ENCODE measurements around the gene DPH1. TPM values are rescaled to one million over a fixed set of nuclear protein-coding genes. Genes with fewer than 3 reads are reported as not detected.
"Not testable (repeated sequence)": the region's sequence is repeated elsewhere in the genome, so short reads cannot be mapped to it uniquely, and the experiment has no call there.

The DPH1 gene
- total RNA-seq: 10 to 100 TPM; 31.2 to 35.1 TPM
- long read RNA-seq, transcript DPH1-201 (13 exons, 2,221 nt): major isoform, 6 of 15 reads
- long read RNA-seq, partial matches to known transcripts: 1 of 15 reads
- long read RNA-seq, other reads (novel, unspliced or antisense): 6 of 15 reads

DNA sequence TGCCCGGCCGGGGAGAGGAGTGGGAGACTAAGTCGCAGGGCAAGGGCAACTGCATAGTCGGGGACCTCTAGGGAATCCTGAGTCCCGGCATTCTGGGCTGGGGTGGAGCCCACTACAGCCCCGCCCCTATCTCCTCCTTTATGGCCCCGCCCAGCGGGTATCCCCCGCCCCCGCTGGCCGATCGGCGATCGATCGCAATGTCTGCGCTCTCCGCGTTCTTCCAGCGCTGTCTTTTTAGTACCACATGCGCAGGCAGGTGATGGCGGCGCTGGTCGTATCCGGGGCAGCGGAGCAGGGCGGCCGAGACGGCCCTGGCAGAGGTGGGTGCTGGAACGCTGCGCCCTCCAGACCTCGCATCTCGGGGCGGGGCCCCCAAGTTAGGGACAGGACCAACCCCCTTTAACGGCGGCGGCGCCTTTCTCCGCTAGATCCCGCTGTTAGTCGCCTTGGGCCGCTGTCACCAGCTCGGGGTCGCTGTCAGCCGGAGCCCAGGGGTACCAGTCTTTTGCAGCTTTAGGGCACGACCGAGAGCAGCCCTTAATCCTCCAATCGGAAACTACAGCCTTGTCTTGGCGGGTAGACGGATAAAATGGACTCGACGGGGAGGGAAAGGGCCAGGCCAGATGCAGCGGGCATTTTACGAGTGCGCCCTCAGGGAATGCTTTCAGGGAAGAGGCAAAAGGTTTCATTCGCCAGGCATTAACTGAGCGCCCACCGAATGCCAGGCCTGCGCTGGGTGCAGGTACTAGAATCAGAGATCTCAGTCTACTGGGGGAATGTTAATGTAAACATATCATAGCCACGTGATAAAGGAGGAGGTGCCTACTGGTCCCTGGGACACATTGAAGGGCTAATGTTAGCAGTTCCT lies at the start of gene DPH1:
TSS of gene DPH1 (plus strand) at position 243 of the 868 bp plus-strand sequence. CDS start at position 260, 17 bp downstream.
- DNase-seq (peak; percentile 86 to 92), ATAC-seq (peak; percentile 91)
- intact Hi-C loops (cut with DNase I, micrococcal nuclease): loop anchor here (5.0 kb wide), 1 partner anchor 123 kb away; no protein-coding TSS in a partner anchor

DNA sequence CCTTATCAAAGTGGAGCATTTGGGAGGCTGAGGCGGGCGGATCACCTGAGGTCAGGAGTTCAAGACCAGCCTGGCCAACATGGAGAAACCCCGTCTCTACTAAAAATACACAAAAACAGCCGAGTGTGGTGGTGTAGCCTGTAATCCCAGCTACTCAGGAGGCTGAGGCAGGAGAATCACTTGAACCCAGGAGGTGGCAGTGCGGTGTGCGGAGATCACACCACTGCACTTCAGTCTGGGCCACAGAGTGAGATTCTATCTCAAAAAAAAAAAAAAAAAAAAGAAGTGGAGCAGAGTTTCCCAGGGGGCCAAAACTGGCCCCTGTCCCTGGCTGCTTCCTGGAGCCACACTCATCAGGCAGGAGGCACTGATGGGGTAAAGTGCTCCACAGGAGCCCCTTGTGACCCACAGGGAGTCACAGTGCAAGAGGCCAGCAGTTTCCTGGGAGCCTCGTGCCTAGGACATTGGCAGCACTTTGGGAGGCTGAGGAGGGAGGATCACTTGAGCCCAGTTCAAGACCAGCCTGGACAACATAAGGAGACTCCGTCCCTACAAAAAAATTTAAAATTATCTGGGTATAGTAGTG lies 49.2 kb upstream of the DPH1 start:
- DNase-seq: no peak
- ATAC-seq: no peak
- intact Hi-C loops (cut with DNase I, micrococcal nuclease): no loop called here

- DNase-seq; ATAC-seq; intact Hi-C loops (cut with DNase I, micrococcal nuclease): not testable (repeated sequence)
Measured at GRCh38 chr17:1982793-1983366, 47.1 kb upstream of the DPH1 start.

DNA sequence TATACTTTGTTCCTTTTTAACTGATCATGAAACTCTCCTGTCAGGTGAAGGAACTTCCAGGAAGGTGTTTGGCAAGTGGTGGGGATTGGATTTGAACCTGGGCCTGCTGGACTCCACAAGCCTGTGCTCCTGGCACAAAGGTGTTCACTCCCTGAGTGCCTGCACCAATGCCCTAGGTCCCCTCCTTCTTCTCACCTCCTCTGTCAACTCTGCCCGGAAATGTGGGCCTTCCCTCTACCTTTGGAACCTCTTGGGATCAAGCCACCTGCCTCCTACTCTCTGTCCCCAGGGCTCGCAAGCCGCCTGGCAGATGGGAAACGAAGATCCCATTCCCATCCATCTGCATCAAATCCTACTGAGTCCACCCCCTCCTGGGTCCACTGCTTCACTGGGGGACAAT lies 44.9 kb upstream of the DPH1 start:
- intact Hi-C loops (cut with DNase I, micrococcal nuclease): no loop called here
- DNase-seq: no peak
- ATAC-seq: no peak

DNA sequence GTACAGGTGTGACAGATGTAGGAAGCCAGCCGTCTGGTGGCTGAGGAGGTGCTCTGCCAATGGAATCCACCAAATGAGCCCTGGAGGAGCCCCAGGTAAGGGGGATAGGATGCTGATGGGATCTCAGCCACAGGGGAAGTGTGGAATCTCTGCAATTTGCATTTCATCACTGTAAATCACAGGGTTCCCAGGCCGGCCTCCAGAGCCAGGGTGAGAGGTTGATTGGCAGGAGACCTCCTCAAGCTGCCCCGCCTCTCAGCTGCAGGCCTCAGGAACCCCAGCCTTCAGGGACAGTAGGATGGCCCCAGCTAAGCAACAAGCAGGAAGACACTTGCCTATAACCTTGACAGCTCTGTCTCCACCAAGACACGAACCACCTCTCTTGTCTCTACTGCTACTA lies 44.3 kb upstream of the DPH1 start:
- DNase-seq: no peak
- intact Hi-C loops (cut with DNase I, micrococcal nuclease): no loop called here
- ATAC-seq: no peak

DNA sequence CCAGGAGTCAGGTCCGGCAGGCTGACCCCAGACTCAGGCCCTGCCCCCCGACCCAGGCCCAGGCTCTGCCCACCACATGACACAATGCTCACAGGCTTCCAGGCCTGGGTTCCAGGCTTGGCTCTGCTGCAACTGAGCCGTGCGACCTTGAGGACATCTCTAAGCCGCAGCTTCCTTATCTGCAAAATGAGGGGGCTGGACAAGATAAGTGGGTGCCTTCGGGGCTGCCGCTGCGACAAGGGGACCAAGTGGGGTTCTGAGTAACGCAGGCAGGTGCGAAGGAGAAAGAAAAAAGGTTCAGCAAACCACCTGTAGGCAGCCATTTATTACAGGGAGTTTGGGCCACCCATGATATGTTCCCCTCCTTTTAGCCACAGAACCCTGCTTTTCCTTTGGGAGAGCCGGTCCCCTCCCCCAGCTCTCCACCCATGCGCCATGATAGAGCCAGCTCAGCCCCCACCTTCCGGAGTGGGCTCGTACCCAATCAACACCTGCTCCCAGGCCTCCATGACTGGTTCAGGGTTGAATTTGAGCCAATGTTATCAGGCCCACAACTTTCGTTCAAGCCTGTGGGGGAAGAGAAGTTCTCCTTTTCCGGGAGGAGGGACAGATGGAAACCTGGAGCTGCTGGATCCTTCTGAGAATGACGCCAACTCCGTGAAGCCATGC lies 43.0 kb upstream of the DPH1 start:
- intact Hi-C loops (cut with DNase I, micrococcal nuclease): no loop called here
- ATAC-seq (no peak), DNase-seq (no peak)

- no peak for ATAC-seq
- no peak for DNase-seq
- intact Hi-C loops (cut with DNase I, micrococcal nuclease): no loop called here
Measured at GRCh38 chr17:1989135-1989534, 40.8 kb upstream of the DPH1 start.

DNA sequence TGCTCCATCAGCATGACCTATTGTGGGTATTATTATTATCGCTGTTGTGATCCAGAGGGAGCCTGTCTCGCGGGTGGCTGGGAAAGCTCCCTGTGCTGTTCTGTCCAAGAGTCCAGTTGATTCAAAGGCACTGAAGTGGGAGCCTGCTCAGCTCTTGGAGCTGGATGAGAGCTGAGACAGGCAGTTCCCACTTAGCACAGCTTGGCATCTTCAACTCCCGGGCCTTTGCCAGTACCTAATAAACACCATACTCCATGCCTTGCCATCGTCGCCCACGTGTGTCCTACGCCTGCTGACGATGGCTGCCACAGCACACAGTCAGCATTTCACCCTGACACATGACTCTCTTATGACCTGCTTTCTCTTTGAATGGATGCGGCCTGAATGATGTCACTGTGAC lies 37.4 kb upstream of the DPH1 start:
- intact Hi-C loops (cut with DNase I, micrococcal nuclease): no loop called here
- ATAC-seq: no peak
- DNase-seq: no peak

DNA sequence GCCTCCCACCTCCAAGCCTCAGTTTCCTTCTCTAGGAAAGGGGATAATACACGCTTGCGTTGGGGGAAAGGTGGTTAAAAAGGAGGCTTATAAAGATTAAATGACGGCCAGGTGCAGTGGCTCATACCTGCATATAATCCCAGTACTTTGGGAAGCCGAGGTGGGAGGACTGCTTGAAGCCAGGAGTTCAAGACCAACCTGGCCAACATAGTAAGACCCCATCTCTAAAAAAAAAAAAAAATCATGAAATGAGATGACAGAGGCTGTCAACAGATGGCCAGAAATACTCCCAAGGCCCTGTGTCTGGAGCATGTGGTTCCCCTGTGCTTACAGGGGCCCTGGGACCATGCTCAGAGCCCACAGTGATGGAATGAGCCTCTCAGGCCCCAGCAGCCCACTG lies 35.2 kb upstream of the DPH1 start:
- no peak for ATAC-seq
- no peak for DNase-seq
- intact Hi-C loops (cut with DNase I, micrococcal nuclease): no loop called here

DNA sequence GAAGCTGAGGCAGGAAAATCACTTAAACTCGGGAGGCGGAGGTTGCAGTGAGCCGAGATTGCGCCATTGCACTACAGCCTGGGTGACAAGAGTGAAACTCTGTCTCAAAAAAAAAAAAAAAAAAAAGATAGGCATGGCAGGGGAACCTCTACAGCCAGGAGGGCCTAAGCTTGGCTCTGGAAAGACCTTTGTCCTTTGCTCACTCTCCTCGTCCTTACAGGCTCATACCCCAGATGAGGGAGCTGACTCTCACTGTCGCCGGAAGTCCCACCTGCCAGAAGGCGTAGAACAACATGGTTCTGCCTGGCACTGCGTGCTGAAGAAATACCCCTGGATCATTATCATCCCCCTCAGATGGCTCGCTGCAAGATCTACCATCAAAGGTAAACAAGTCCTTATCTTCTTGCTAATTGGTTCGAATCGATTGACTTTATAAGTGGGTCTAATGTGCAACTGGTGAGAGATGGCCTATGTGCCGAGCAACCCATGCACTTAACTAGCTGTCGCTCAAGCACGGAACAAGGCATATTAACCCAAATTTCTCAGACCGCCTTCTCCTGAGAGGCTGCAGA lies 34.5 kb upstream of the DPH1 start:
- ATAC-seq (no peak), DNase-seq (no peak)

DNA sequence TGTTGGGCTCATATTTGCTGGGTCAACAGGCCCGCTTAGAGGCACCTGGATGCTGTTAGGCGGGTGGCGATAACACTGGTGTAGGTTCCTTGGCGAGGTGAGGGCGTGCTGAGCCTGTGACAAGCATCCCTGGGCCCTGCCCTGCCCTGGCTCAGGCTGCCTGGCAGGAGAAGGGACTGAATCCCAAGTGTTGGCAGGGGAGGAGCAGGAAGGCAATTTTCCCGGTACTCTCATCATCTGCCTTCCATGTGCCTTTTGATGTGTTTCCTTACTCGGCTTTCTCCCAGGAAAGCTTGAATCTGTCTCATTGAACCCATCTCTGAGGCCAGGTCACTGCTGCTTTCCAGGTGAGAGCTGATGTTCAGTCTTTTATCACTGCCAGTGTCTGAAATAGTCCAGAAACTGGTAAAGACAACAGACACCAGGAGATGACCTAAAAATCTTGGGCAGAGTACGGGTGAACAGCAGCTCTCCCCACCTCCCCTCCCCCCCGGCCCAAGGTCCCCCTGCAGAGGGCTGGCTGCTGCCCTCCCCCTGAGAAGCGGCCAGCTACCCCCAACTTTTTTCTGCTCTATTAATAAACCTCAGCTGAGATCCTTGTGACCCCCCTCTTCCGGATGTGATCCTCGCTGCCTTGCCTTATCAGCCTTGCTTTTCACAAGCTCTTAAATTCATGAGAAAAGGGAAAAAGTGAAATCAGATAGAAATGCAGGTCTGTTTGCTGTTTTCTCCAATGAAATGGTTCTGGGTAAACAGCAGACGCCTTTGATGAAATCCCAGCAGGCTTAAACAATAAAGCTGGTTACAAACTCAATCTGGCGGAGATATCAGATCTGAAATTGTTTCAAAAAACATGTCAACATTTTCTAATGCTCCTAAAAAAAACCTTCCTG lies 33.8 kb upstream of the DPH1 start:
- ATAC-seq (no peak), DNase-seq (no peak)
- intact Hi-C loops (cut with DNase I, micrococcal nuclease): no loop called here

More for the DNA sequence above, 34.5 kb upstream of the DPH1 start:
- intact Hi-C loops (cut with DNase I, micrococcal nuclease): no loop called here

- intact Hi-C loops (cut with DNase I, micrococcal nuclease): no loop called here
- DNase-seq: no peak
- ATAC-seq: no peak
Measured at GRCh38 chr17:1996800-1997288, 33.1 kb upstream of the DPH1 start.

- intact Hi-C loops (cut with DNase I, micrococcal nuclease): no loop called here
- no peak for DNase-seq
- peak; percentile 38 for ATAC-seq
Measured at GRCh38 chr17:1997289-1997926, 32.5 kb upstream of the DPH1 start.

DNA sequence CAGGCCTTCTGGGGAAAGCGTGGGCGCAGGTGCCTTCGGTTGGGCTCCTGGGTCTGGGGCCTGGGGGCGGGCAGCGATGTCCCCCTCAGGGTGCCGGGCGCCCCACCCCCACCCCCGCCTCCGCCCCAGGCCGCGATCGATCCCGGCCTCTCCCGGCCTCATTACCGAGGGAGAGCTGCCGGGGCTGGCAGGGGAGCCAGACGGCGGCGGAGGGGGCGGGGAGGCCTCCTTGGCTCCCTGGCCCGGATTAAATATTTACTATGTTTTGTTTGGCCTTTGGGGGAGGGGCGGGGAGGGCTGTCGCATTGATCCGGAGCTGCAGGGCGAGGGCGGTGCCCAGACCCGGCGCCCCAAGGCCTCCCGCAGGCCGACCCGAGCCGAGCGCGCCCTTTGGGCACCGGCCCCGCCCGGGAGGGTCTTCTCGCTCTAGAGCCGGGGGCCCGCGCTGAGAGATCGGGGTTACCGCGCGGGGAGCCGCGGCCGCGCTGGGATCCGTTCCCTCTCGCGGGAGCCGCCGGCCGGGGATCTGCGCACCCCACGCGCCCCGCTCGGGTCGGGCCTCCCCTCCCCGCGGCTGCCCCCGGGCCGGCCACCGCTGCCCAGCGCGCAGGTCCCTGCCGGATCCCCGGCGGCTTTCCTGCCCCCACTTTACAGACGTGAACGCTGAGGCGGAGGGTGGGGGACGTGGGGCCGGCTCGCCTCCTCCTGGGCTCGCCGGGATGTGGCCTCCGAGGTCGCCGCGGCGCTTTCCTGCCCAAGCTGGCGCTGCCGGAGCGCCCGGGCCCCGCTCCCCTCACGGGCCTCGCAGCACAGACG lies 31.8 kb upstream of the DPH1 start:
- peak; percentile 63 to 88 for DNase-seq

GRCh38 chr17:1999557-2000251 lies 30.2 kb upstream of the DPH1 start:
- intact Hi-C loops (cut with DNase I, micrococcal nuclease): no loop called here
- ATAC-seq (peak; percentile 79), DNase-seq (peak; percentile 63 to 69)

More for the DNA sequence above, 31.8 kb upstream of the DPH1 start:
- peak; percentile 82 for ATAC-seq
- intact Hi-C loops (cut with DNase I, micrococcal nuclease): no loop called here

GRCh38 chr17:2002767-2003329 lies 27.1 kb upstream of the DPH1 start:
- no peak for DNase-seq
- intact Hi-C loops (cut with DNase I, micrococcal nuclease): no loop called here
- no peak for ATAC-seq
